ENCODE results near the gene TLR1.

TLR1 gene

DNA sequence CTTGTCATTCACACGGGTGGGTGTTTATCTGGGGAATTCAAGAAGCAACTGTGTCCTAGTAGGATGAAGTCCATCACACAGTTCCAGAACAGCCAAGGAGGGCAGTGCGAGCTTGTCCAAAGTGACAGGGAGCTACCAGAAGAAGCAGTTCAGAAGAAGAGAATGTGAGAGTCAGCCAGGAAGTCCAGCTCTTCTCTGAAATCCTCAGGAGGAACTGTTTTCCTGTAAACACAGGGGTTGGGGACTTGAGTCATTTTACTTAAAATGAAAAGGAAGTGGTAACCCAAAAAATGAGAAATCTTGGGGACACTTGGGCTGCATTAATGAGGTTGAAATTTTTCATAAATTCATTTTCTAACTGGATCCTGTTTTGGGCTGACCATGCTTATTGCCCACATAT, 13.6 kb downstream of the TLR1 start:
- no peak overlapping the region for H3K4me3 ChIP-seq (ENCODE audit: low read length)
- DNase-seq = no peak
- H2AFZ ChIP-seq (ENCODE audit: low read length) = no peak overlapping the region
- H3K79me2 ChIP-seq (ENCODE audit: low read length) = no peaks in the 10 kb centered on the region
- H3K27me3 ChIP-seq (replicated peaks; ENCODE audit: insufficient read depth, low read length) = no peaks in the 10 kb centered on the region
- H4K20me1 ChIP-seq (ENCODE audit: insufficient read depth, low read length) = no peaks in the 10 kb centered on the region
- no peak overlapping the region for H3K9ac ChIP-seq (ENCODE audit: low read length)
- no peaks in the 10 kb centered on the region for H3F3A ChIP-seq (ENCODE audit: insufficient read depth, low read length)
- H3K4me2 ChIP-seq (ENCODE audit: low read depth, low read length) = no peak overlapping the region
- TF ChIP-seq, protein P1, sequence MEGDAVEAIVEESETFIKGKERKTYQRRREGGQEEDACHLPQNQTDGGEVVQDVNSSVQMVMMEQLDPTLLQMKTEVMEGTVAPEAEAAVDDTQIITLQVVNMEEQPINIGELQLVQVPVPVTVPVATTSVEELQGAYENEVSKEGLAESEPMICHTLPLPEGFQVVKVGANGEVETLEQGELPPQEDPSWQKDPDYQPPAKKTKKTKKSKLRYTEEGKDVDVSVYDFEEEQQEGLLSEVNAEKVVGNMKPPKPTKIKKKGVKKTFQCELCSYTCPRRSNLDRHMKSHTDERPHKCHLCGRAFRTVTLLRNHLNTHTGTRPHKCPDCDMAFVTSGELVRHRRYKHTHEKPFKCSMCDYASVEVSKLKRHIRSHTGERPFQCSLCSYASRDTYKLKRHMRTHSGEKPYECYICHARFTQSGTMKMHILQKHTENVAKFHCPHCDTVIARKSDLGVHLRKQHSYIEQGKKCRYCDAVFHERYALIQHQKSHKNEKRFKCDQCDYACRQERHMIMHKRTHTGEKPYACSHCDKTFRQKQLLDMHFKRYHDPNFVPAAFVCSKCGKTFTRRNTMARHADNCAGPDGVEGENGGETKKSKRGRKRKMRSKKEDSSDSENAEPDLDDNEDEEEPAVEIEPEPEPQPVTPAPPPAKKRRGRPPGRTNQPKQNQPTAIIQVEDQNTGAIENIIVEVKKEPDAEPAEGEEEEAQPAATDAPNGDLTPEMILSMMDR (IDR thresholded peaks at IDR 0.05; ENCODE audit: low read length) = no peak
- no peak for TF ChIP-seq EZH2phosphoT487 (IDR thresholded peaks at IDR 0.05; ENCODE audit: low read length)
- TF ChIP-seq EZH2 (optimal IDR thresholded peaks at IDR 0.05; ENCODE audit: low read depth, low read length) = no peak
- no peaks in the 10 kb centered on the region for H3K9me2 ChIP-seq (replicated peaks; ENCODE audit: insufficient read depth, low read length)
- no peaks in the 10 kb centered on the region for H3K4me1 ChIP-seq (ENCODE audit: low read length)
- no peaks in the 10 kb centered on the region for H3K36me3 ChIP-seq (replicated peaks; ENCODE audit: insufficient read depth, low read length)
- H3K9me3 ChIP-seq (replicated peaks; ENCODE audit: insufficient read depth, low read length) = no peaks in the 10 kb centered on the region
- no peak overlapping the region for H3K27ac ChIP-seq (ENCODE audit: low read length)

DNA sequence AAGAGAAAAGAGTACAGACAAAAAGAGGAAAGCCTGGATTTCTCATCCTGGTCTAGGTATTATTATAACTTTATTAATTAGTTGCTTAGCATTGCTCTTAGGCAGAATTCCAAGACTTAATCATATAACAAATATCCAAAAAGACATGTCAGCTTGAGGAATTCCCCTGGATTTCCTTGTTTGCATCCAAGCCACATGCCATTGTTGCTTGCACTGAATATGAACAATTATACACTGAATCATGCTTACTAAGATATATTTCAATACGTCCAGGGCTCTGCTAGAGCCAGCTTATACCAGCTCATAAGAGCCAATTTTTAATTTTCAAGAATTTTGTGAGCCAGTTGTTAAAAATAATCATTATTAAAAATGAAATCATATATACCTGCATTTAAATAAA, 16.3 kb downstream of the TLR1 start:
- Histone ChIP-seq H3K79me2 (ENCODE audit: low read length) (no peaks in the 10 kb centered on the region), H3K9ac (ENCODE audit: low read length) (no peak overlapping the region), H3K36me3 (replicated peaks; ENCODE audit: insufficient read depth, low read length) (no peaks in the 10 kb centered on the region), H3F3A (ENCODE audit: insufficient read depth, low read length) (no peaks in the 10 kb centered on the region), H3K27ac (ENCODE audit: low read length) (no peak overlapping the region), H3K4me3 (ENCODE audit: low read length) (no peak overlapping the region), H4K20me1 (ENCODE audit: insufficient read depth, low read length) (no peaks in the 10 kb centered on the region), H3K4me1 (ENCODE audit: low read length) (no peaks in the 10 kb centered on the region), H3K27me3 (replicated peaks; ENCODE audit: insufficient read depth, low read length) (no peaks in the 10 kb centered on the region), H3K4me2 (ENCODE audit: low read depth, low read length) (no peak overlapping the region), H3K9me2 (replicated peaks; ENCODE audit: insufficient read depth, low read length) (no peaks in the 10 kb centered on the region), H3K9me3 (replicated peaks; ENCODE audit: insufficient read depth, low read length) (no peaks in the 10 kb centered on the region), H2AFZ (ENCODE audit: low read length) (no peak overlapping the region)
- no peak for DNase-seq
- TF ChIP-seq, protein P1 (IDR thresholded peaks at IDR 0.05; ENCODE audit: low read length) = no peak
- no peak for TF ChIP-seq EZH2 (optimal IDR thresholded peaks at IDR 0.05; ENCODE audit: low read depth, low read length)
- no peak for TF ChIP-seq EZH2phosphoT487 (IDR thresholded peaks at IDR 0.05; ENCODE audit: low read length)

DNA sequence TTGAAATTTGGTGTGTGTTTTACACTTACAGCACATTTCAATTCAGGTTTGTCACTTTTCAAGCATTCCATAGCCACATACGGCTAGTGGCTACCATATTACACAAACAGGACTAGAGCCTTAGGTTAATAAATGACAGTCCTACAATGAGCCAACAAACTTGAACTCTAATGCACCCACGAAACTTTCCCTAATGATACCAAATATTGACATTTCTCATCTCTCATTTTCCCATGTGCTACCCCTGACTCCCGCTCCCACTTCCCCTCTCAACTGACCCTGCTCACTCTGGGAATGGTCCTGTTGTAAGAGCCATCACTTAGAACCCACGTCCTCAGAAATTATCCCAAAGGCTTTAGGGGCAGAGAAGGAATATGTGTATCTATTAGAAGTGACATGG, 16.9 kb downstream of the TLR1 start:
- Histone ChIP-seq H3K9ac (ENCODE audit: low read length) (no peak overlapping the region), H3K9me2 (replicated peaks; ENCODE audit: insufficient read depth, low read length) (no peaks in the 10 kb centered on the region), H3F3A (ENCODE audit: insufficient read depth, low read length) (no peaks in the 10 kb centered on the region), H4K20me1 (ENCODE audit: insufficient read depth, low read length) (no peaks in the 10 kb centered on the region), H3K27ac (ENCODE audit: low read length) (no peak overlapping the region), H3K36me3 (replicated peaks; ENCODE audit: insufficient read depth, low read length) (no peaks in the 10 kb centered on the region), H2AFZ (ENCODE audit: low read length) (no peak overlapping the region), H3K9me3 (replicated peaks; ENCODE audit: insufficient read depth, low read length) (no peaks in the 10 kb centered on the region), H3K4me1 (ENCODE audit: low read length) (no peaks in the 10 kb centered on the region), H3K4me2 (ENCODE audit: low read depth, low read length) (no peak overlapping the region), H3K4me3 (ENCODE audit: low read length) (no peak overlapping the region), H3K27me3 (replicated peaks; ENCODE audit: insufficient read depth, low read length) (no peaks in the 10 kb centered on the region), H3K79me2 (ENCODE audit: low read length) (no peaks in the 10 kb centered on the region)
- DNase-seq = no peak
- TF ChIP-seq EZH2 (optimal IDR thresholded peaks at IDR 0.05; ENCODE audit: low read depth, low read length) (no peak), EZH2phosphoT487 (IDR thresholded peaks at IDR 0.05; ENCODE audit: low read length) (no peak)
- TF ChIP-seq, protein P1 (IDR thresholded peaks at IDR 0.05; ENCODE audit: low read length) = no peak
